ENCODE results near the gene ZBTB20. TPM values are rescaled to one million over a fixed set of nuclear protein-coding genes. Genes with fewer than 3 reads are reported as not detected.

Gene ZBTB20
- total RNA-seq, 1 donor from 2014 or later: 62.0 TPM

DNA sequence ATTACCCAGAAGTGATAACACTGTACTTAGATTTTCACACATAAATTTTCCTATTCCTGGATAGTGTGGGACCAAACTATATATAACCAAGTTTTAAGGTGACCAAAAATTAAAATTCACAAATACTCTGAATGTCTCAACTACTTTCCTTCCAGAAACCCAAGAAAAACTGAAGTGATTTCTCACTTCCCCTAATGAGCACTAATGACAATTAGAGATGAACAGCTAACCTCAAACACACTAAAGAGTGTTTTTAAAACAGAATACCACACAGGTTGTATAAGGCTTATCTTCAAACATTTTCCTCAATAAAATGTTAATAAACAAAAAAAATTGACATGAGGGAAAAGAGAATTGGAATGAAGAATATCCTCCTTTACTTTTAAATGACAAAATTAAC is 188.2 kb downstream of the ZBTB20 start:
- peaks cover 23% of the 10 kb centered on the region for H3K36me3 ChIP-seq

DNA sequence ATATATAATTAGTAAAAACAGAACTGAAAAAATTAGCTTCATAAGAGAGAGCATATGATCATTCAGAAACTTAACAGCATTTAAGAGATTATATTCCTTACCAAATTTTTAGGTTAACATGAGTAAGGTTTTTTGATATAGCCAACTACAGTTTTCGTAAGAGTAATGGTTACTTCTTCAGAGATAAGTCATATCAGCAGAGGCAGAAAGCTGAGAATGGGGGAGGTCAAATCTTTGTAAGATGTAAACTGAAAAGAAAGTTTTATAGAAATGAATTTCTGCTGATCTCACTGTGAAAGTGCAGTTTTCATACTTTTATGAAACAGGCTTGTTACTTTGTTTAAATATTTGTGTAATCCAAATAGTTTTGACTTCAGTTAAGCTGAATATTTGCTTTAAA is 193.3 kb downstream of the ZBTB20 start:
- H3K27ac ChIP-seq (replicated peaks): no peak overlapping the region
- H3K36me3 ChIP-seq: peaks cover 43% of the 10 kb centered on the region
- no peak overlapping the region for H3K4me3 ChIP-seq
- H3K27me3 ChIP-seq (ENCODE audit: low read depth): no peaks in the 10 kb centered on the region
- intact Hi-C loops (cut with micrococcal nuclease): no loop called here
- DNase-seq: no peak
- H3K9me3 ChIP-seq (replicated peaks): peaks cover 39% of the 10 kb centered on the region
- H3K4me1 ChIP-seq: peaks cover 13% of the 10 kb centered on the region
- TF ChIP-seq, protein P1, sequence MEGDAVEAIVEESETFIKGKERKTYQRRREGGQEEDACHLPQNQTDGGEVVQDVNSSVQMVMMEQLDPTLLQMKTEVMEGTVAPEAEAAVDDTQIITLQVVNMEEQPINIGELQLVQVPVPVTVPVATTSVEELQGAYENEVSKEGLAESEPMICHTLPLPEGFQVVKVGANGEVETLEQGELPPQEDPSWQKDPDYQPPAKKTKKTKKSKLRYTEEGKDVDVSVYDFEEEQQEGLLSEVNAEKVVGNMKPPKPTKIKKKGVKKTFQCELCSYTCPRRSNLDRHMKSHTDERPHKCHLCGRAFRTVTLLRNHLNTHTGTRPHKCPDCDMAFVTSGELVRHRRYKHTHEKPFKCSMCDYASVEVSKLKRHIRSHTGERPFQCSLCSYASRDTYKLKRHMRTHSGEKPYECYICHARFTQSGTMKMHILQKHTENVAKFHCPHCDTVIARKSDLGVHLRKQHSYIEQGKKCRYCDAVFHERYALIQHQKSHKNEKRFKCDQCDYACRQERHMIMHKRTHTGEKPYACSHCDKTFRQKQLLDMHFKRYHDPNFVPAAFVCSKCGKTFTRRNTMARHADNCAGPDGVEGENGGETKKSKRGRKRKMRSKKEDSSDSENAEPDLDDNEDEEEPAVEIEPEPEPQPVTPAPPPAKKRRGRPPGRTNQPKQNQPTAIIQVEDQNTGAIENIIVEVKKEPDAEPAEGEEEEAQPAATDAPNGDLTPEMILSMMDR (IDR thresholded peaks at IDR 0.05; ENCODE audit: borderline replicate concordance): no peak

More for the DNA sequence above, 188.2 kb downstream of the ZBTB20 start:
- no peak overlapping the region for H3K27ac ChIP-seq (replicated peaks)
- TF ChIP-seq, protein P1 (IDR thresholded peaks at IDR 0.05; ENCODE audit: borderline replicate concordance): no peak
- no peak for DNase-seq
- H3K4me1 ChIP-seq: peaks cover 13% of the 10 kb centered on the region
- no peaks in the 10 kb centered on the region for H3K27me3 ChIP-seq (ENCODE audit: low read depth)
- no peak overlapping the region for H3K4me3 ChIP-seq
- intact Hi-C loops (cut with micrococcal nuclease): no loop called here
- peaks cover 15% of the 10 kb centered on the region for H3K9me3 ChIP-seq (replicated peaks)

DNA sequence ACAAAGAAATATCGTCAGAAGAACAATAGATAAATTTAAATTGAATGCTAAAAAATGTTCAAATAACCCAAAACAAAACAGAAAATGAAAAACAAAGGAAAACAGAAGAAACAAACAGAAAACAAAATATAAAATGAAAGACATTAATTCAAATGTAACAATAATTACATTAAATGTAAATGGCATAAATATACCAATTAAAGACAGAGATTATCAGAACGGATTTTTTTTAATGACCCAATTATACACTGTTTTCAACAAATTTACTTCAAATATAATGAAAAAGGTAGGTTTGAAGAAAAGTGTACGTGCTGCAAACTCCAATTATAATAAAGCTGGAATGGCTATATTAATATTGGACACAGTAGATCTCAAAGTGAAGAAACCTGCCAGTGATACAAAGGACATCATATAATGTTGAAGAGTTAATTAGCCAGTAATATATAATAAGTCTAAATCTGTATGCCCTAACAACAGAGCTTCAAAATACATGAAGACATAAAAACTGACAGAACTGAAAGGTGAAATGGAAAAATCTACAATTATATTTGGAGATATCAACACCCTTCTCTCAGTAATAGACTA is 193.8 kb downstream of the ZBTB20 start:
- Histone ChIP-seq H3K27me3 (ENCODE audit: low read depth) (no peaks in the 10 kb centered on the region), H3K4me3 (no peak overlapping the region), H3K4me1 (peaks cover 13% of the 10 kb centered on the region), H3K27ac (replicated peaks) (no peak overlapping the region), H3K9me3 (replicated peaks) (peaks cover 39% of the 10 kb centered on the region), H3K36me3 (peaks cover 43% of the 10 kb centered on the region)
- no peak for DNase-seq
- TF ChIP-seq, protein P1 (IDR thresholded peaks at IDR 0.05; ENCODE audit: borderline replicate concordance): no peak
- intact Hi-C loops (cut with micrococcal nuclease): no loop called here

DNA sequence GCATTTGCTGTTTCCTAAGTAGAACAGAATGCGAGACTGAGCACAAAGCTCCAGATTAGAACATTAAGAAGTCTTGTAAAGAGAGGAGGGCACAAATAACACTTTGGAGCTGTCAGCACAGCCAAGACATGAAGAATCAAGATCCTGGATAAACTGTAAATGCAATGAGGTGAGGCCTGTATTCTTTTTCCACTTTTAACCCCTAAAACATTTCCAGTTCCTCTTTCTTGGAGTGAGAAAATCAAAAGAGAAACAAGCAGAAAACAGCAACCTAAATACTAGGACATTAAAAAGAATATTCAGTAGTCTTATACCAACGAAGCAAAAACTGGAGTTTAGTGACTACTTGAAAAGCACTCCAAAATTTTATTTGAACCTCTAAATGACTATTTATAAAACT is 204.3 kb downstream of the ZBTB20 start:
- H3K9me3 ChIP-seq (replicated peaks): peaks cover 16% of the 10 kb centered on the region
- H3K4me3 ChIP-seq: no peak overlapping the region

DNA sequence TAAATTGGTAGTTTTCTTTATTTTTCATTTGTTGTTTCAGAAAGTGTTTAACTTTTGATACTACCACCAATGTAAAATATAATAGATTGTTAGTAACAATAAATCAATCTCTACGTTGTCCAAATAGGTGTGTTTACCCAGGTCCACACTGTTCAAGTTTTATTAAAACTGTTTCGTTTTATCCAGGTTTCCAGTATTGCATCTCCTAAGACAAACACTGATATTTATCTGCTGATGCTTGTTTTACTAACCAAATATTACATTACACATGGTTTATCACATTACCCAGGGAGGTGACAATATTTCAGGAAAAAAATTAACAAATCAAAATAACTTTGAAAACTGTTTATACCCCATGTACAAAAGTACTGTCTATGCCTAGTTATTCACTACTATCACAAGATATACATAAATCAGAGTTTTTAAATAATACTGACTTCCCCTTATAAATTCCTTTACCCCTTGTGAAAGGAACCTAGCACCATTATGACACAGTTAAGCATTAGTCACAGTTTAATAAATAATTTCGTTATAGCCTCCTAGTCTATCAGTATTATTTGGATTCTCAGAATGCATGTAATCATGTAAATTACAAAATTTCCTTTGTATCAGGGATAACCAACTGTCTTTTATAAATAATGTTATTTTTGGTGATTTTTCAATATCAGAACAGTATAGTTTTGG is 205.3 kb downstream of the ZBTB20 start:
- H3K9me3 ChIP-seq (replicated peaks): peaks cover 10% of the 10 kb centered on the region
- peaks cover 3% of the 10 kb centered on the region for H3K36me3 ChIP-seq
- H3K4me3 ChIP-seq: no peak overlapping the region
- H3K27me3 ChIP-seq (ENCODE audit: low read depth): no peaks in the 10 kb centered on the region
- no peak for DNase-seq
- no peak overlapping the region for H3K27ac ChIP-seq (replicated peaks)
- TF ChIP-seq, protein P1 (IDR thresholded peaks at IDR 0.05; ENCODE audit: borderline replicate concordance): no peak
- intact Hi-C loops (cut with micrococcal nuclease): no loop called here
- H3K4me1 ChIP-seq: peaks cover 7% of the 10 kb centered on the region

More for the DNA sequence above, 204.3 kb downstream of the ZBTB20 start:
- DNase-seq: no peak
- no peaks in the 10 kb centered on the region for H3K27me3 ChIP-seq (ENCODE audit: low read depth)
- peaks cover 3% of the 10 kb centered on the region for H3K36me3 ChIP-seq
- H3K4me1 ChIP-seq: peaks cover 7% of the 10 kb centered on the region
- intact Hi-C loops (cut with micrococcal nuclease): no loop called here
- TF ChIP-seq, protein P1 (IDR thresholded peaks at IDR 0.05; ENCODE audit: borderline replicate concordance): no peak
- H3K27ac ChIP-seq (replicated peaks): no peak overlapping the region
